CD4-positive, CD25-positive, alpha-beta regulatory T cell (primary cell): Measurements from ENCODE around the gene GCHFR. TPM values are rescaled to one million over a fixed set of nuclear protein-coding genes. Genes with fewer than 3 reads are reported as not detected.

ENCODE experiments used
- ATAC-seq, 2 donors: fragments of 150-1000 bp; cut with Tn5 transposase; one replicate each; pipeline ENCODE4 v1.10.0; 2021; ENCODE audit warnings: low read depth in 2 of 2, moderate number of reproducible peaks in 2 of 2, moderate library complexity in 1 of 2
- DNase-seq, 3 donors: peaks; one replicate each; pipeline versions ENCODE4 v3.0.0 to v3.0.0-alpha.2; 2012 to 2022; ENCODE audit warnings: mixed read lengths in 1 of 3
- H3K27ac ChIP-seq: one replicate; pipeline ENCODE4 v1.7.0; 2013; ENCODE audit warnings: mild to moderate bottlenecking, low read length; ENCODE audit not compliant: insufficient read depth, poor library complexity, severe bottlenecking
- H3K27me3 ChIP-seq: one replicate; pipeline ENCODE4 v1.7.0; 2013; ENCODE audit warnings: low read length; ENCODE audit not compliant: control insufficient read depth, insufficient read depth
- H3K36me3 ChIP-seq: one replicate; pipeline ENCODE4 v1.7.0; 2013; ENCODE audit warnings: mild to moderate bottlenecking, low read length, moderate library complexity; ENCODE audit not compliant: control insufficient read depth, insufficient read depth
- H3K4me1 ChIP-seq: 2 replicates; pipeline ENCODE4 v1.7.0; 2013; ENCODE audit warnings: mild to moderate bottlenecking, low read length; ENCODE audit not compliant: insufficient read depth, control insufficient read depth, poor library complexity, severe bottlenecking
- H3K4me3 ChIP-seq: one replicate; pipeline ENCODE4 v1.7.0; 2013; ENCODE audit warnings: low read depth, mild to moderate bottlenecking, low read length, moderate library complexity
- H3K9me3 ChIP-seq, 2 experiments: 1 replicate in 1 of 2; 2 replicates in 1 of 2; pipeline ENCODE4 v1.7.0; 2013; ENCODE audit warnings: low read length in 2 of 2, mild to moderate bottlenecking in 1 of 2, moderate library complexity in 1 of 2; ENCODE audit not compliant: control insufficient read depth in 2 of 2
- H3K27ac Mint-ChIP-seq, 3 donors: one replicate each; pipeline ENCODE4 v1.8.0; 2020 to 2022; ENCODE audit warnings: mild to moderate bottlenecking in 3 of 3, mixed read lengths in 3 of 3, moderate library complexity in 2 of 3
- H3K27me3 Mint-ChIP-seq: one replicate; pipeline ENCODE4 v1.8.0; 2022; ENCODE audit warnings: mild to moderate bottlenecking, mixed read lengths
- H3K36me3 Mint-ChIP-seq: one replicate; pipeline ENCODE4 v1.8.0; 2020; ENCODE audit warnings: mixed read lengths
- H3K4me1 Mint-ChIP-seq, 4 donors: one replicate each; pipeline ENCODE4 v1.8.0; 2020 to 2022; ENCODE audit warnings: mixed read lengths in 4 of 4, mild to moderate bottlenecking in 1 of 4
- H3K4me3 Mint-ChIP-seq, 4 donors: one replicate each; pipeline ENCODE4 v1.8.0; 2020 to 2022; ENCODE audit warnings: mild to moderate bottlenecking in 4 of 4, mixed read lengths in 4 of 4, moderate library complexity in 3 of 4
- H3K9me3 Mint-ChIP-seq, 7 donors: one replicate each; pipeline ENCODE4 v1.8.0; 2020 to 2022; ENCODE audit warnings: mixed read lengths in 7 of 7, mild to moderate bottlenecking in 3 of 7, moderate library complexity in 2 of 7
- polyA plus RNA-seq, 4 donors: library from polyadenylated mRNA; unstranded; fragments of 300-500 nt; fragmentation: Illumina TruSeq; gene quantifications; one replicate each; pipeline ENCODE4 v1.2.3, GENCODE V29; 2021
- total RNA-seq: library from RNA; stranded (reverse); gene quantifications from one replicate; pipeline ENCODE4 v1.2.3, GENCODE V29; 2022

Gene GCHFR
- 23.4 TPM for total RNA-seq
- 100 to 1,000 TPM; 111 to 163 (median 127) TPM for polyA plus RNA-seq

GRCh38 chr15:40763801-40764628, at the start of gene GCHFR:
Gene GCHFR, plus strand, starts transcription at chr15:40764068. Its CDS starts 113 bp downstream, at chr15:40764181.
- Histone ChIP-seq H3K27ac (peak within 1 kb of the TSS; percentile 78), H3K9me3 (no peaks in the 10 kb centered on the region), H3K27me3 (no peaks in the 10 kb centered on the region), H3K36me3 (peaks cover 5% of the 10 kb centered on the region), H3K4me3 (peak within 1 kb of the TSS; percentile 82), H3K4me1 (peaks cover 38% of the 10 kb centered on the region)
- ATAC-seq (peak; percentile 44 to 56), DNase-seq (peak; percentile 67 to 82 (median 74))
- Mint-ChIP-seq H3K36me3 (no peaks in the 10 kb centered on the region), H3K4me1 (peaks cover 5 to 43% (median 11%) of the 10 kb centered on the region in 4 donors), H3K27ac (peak within 1 kb of the TSS; percentile 90 to 93 (median 91)), H3K27me3 (no peaks in the 10 kb centered on the region), H3K9me3 (no peaks in the 10 kb centered on the region), H3K4me3 (peak within 1 kb of the TSS; percentile 87 to 94 (median 90))

GRCh38 chr15:40714144-40714543, 49.7 kb upstream of the GCHFR start:
- Histone ChIP-seq H3K27ac (no peak overlapping the region), H3K36me3 (no peaks in the 10 kb centered on the region), H3K4me3 (no peak overlapping the region), H3K9me3 (no peaks in the 10 kb centered on the region), H3K4me1 (no peaks in the 10 kb centered on the region), H3K27me3 (no peaks in the 10 kb centered on the region)
- Mint-ChIP-seq H3K9me3 (no peaks in the 10 kb centered on the region), H3K27ac (peak overlapping the region in 1 of 3 donors; percentile 35), H3K4me3 (no peak overlapping the region), H3K27me3 (no peaks in the 10 kb centered on the region), H3K4me1 (no peaks in the 10 kb centered on the region), H3K36me3 (peaks cover 5% of the 10 kb centered on the region)
- no peak for ATAC-seq
- no peak for DNase-seq

GRCh38 chr15:40716165-40716564, 47.7 kb upstream of the GCHFR start:
- Mint-ChIP-seq H3K4me3 (no peak overlapping the region), H3K4me1 (no peaks in the 10 kb centered on the region), H3K27ac (no peak overlapping the region), H3K36me3 (no peaks in the 10 kb centered on the region), H3K9me3 (no peaks in the 10 kb centered on the region), H3K27me3 (no peaks in the 10 kb centered on the region)
- no peaks in the 10 kb centered on the region for H3K9me3 ChIP-seq
- no peak for ATAC-seq
- no peaks in the 10 kb centered on the region for H3K27me3 ChIP-seq
- no peaks in the 10 kb centered on the region for H3K4me1 ChIP-seq
- H3K4me3 ChIP-seq: no peak overlapping the region
- no peaks in the 10 kb centered on the region for H3K36me3 ChIP-seq
- no peak overlapping the region for H3K27ac ChIP-seq
- no peak for DNase-seq

GRCh38 chr15:40721701-40722100, 42.2 kb upstream of the GCHFR start:
- H3K9me3 ChIP-seq: no peaks in the 10 kb centered on the region
- no peak for DNase-seq
- H3K27me3 Mint-ChIP-seq: no peaks in the 10 kb centered on the region
- peaks cover 0 to 8% (median 0%) of the 10 kb centered on the region in 4 donors for H3K4me1 Mint-ChIP-seq
- no peaks in the 10 kb centered on the region for H3K36me3 Mint-ChIP-seq
- H3K4me3 Mint-ChIP-seq: no peak overlapping the region
- H3K4me1 ChIP-seq: no peaks in the 10 kb centered on the region
- no peaks in the 10 kb centered on the region for H3K36me3 ChIP-seq
- H3K9me3 Mint-ChIP-seq: no peaks in the 10 kb centered on the region
- no peak overlapping the region for H3K4me3 ChIP-seq
- no peak for ATAC-seq
- no peak overlapping the region for H3K27ac ChIP-seq
- H3K27ac Mint-ChIP-seq: no peak overlapping the region
- H3K27me3 ChIP-seq: no peaks in the 10 kb centered on the region

- Histone ChIP-seq H3K27me3 (no peaks in the 10 kb centered on the region), H3K4me1 (no peaks in the 10 kb centered on the region), H3K36me3 (no peaks in the 10 kb centered on the region), H3K27ac (no peak overlapping the region), H3K9me3 (no peaks in the 10 kb centered on the region), H3K4me3 (no peak overlapping the region)
- Mint-ChIP-seq H3K27ac (no peak overlapping the region), H3K27me3 (no peaks in the 10 kb centered on the region), H3K4me3 (no peak overlapping the region), H3K4me1 (peaks cover 0 to 8% (median 0%) of the 10 kb centered on the region in 4 donors), H3K36me3 (no peaks in the 10 kb centered on the region), H3K9me3 (no peaks in the 10 kb centered on the region)
- ATAC-seq (no peak), DNase-seq (no peak)
These were observed 41.5 kb upstream of the GCHFR start for GRCh38 chr15:40722354-40722753.

GRCh38 chr15:40722934-40723333, 40.9 kb upstream of the GCHFR start:
- Histone ChIP-seq H3K4me1 (no peaks in the 10 kb centered on the region), H3K27me3 (no peaks in the 10 kb centered on the region), H3K36me3 (no peaks in the 10 kb centered on the region), H3K9me3 (no peaks in the 10 kb centered on the region), H3K27ac (no peak overlapping the region), H3K4me3 (no peak overlapping the region)
- ATAC-seq: no peak
- peaks cover 0 to 8% (median 0%) of the 10 kb centered on the region in 4 donors for H3K4me1 Mint-ChIP-seq
- H3K27me3 Mint-ChIP-seq: no peaks in the 10 kb centered on the region
- H3K36me3 Mint-ChIP-seq: no peaks in the 10 kb centered on the region
- DNase-seq: no peak
- H3K9me3 Mint-ChIP-seq: no peaks in the 10 kb centered on the region
- H3K27ac Mint-ChIP-seq: no peak overlapping the region
- no peak overlapping the region for H3K4me3 Mint-ChIP-seq

GRCh38 chr15:40723919-40724318, 39.9 kb upstream of the GCHFR start:
- H3K4me3 Mint-ChIP-seq: no peak overlapping the region
- H3K4me1 Mint-ChIP-seq: peaks cover 0 to 8% (median 0%) of the 10 kb centered on the region in 4 donors
- no peaks in the 10 kb centered on the region for H3K27me3 Mint-ChIP-seq
- H3K36me3 ChIP-seq: no peaks in the 10 kb centered on the region
- no peak overlapping the region for H3K27ac Mint-ChIP-seq
- no peaks in the 10 kb centered on the region for H3K4me1 ChIP-seq
- H3K36me3 Mint-ChIP-seq: no peaks in the 10 kb centered on the region
- no peak overlapping the region for H3K4me3 ChIP-seq
- no peaks in the 10 kb centered on the region for H3K9me3 ChIP-seq
- ATAC-seq (no peak), DNase-seq (no peak)
- H3K27ac ChIP-seq: no peak overlapping the region
- H3K9me3 Mint-ChIP-seq: no peaks in the 10 kb centered on the region
- H3K27me3 ChIP-seq: no peaks in the 10 kb centered on the region

- H3K4me3 Mint-ChIP-seq: no peak overlapping the region
- peak overlapping the region in 1 of 3 donors; percentile 42 for H3K27ac Mint-ChIP-seq
- Histone ChIP-seq H3K4me3 (no peak overlapping the region), H3K9me3 (no peaks in the 10 kb centered on the region), H3K27ac (no peak overlapping the region), H3K27me3 (no peaks in the 10 kb centered on the region), H3K36me3 (peaks cover 20% of the 10 kb centered on the region), H3K4me1 (no peaks in the 10 kb centered on the region)
- H3K9me3 Mint-ChIP-seq: peaks cover 0 to 2% (median 0%) of the 10 kb centered on the region in 7 donors
- peaks cover 11% of the 10 kb centered on the region for H3K36me3 Mint-ChIP-seq
- no peak for ATAC-seq
- no peak for DNase-seq
- no peaks in the 10 kb centered on the region for H3K27me3 Mint-ChIP-seq
- H3K4me1 Mint-ChIP-seq: no peaks in the 10 kb centered on the region
These were observed 32.8 kb upstream of the GCHFR start for GRCh38 chr15:40731034-40731433.
